GM19193 (cell line): ENCODE results near the gene ADD3.

Experiments
- POLR2A ChIP-seq: IDR thresholded peaks from 4 replicates; pipeline ENCODE4 v1.6.1; 2011; ENCODE audit not compliant: insufficient read depth, insufficient read length; ENCODE audit errors: extremely low read depth

Gene ADD3

GRCh38 chr10:110153396-110153795, 145.6 kb downstream of the ADD3 start:
- no peak for TF ChIP-seq POLR2A

GRCh38 chr10:110156046-110156445, 148.3 kb downstream of the ADD3 start:
- TF ChIP-seq POLR2A = no peak

DNA sequence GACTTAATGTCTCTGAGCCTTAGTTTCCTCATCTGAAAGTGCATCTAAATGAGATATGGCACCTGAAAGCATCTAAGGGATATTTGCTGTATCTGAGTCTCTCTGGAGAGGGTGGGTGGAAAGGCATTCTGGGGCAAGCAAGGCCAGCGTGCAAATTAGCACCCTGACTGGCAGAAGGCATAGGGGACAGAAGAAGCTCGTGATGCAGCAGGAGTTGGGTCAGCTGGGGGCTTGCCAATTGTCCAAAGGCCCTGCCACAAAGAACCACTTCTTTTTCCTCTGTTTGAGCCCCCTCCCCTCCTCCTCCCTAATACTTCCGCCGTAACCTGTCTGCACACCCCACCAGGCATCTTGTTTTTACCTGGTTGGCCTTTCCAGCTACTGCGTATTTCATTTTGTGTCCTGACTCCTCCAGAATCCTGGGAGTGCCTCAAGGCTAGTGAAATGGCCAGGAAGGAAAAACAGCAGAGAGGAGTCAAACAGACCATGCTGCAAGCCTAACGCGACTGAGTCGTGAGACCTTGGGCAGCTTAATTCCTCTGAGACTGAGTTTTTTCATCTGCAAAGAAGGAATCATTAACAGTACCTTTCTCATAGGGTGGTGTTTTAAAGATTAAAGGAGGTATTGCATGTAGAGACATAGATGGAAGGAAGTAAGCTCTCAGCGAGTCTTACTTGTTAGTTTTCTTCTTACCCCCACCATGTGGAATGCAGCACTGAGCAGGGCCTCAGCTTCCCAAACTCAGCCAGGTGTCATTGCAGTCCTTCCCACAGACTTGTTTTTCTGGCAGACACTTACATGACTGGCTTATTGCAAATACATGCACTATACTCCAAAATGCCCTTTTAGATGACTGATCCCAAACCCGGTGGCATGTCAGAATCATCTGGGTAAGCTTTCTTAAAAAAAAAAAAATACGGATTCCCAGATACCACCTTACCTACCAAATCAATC, 150.5 kb downstream of the ADD3 start:
- no peak for TF ChIP-seq POLR2A

DNA sequence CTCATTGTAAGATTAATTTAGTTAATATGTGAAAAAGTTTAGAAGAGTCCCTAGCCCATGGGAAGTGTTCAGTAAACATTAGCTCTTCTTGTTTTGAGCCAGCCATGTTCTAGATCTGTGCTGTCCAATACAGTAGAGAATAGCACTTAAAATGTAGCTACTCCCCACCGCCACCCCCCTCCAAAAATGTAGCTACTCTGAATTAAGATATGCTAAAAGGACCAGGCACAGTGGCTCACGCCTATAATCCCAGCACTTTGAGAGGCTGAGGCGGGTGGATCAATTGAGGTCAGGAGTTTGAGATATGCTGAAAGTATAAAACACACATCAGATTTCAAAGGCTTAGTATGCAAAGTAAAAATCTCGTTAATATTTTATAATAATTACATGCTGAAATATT, 152.3 kb downstream of the ADD3 start:
- TF ChIP-seq POLR2A = no peak

GRCh38 chr10:110160522-110160921, 152.7 kb downstream of the ADD3 start:
- no peak for TF ChIP-seq POLR2A

DNA sequence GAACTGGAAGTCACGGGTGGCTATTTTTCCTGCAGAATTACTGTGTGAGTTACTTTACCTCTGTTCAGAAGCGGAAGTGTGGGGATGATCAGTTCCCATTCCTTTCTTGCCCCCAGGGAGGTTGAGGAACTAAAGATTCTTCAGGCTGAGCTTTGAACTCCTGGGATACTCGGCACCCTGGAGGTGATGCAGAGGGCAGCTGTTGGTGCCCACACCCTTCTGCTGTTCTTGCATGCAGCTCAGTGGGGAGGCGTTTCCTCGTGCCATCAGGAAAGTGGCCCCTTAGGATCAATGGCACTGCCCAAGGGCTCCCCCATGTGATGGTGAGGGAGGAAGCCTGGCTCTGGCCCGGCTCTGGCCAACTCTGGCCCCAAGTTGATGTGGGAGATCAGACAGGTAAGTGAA, 155.0 kb downstream of the ADD3 start:
- TF ChIP-seq POLR2A = no peak

- no peak for TF ChIP-seq POLR2A
Observed at GRCh38 chr10:110163192-110163773, 155.5 kb downstream of the ADD3 start.

DNA sequence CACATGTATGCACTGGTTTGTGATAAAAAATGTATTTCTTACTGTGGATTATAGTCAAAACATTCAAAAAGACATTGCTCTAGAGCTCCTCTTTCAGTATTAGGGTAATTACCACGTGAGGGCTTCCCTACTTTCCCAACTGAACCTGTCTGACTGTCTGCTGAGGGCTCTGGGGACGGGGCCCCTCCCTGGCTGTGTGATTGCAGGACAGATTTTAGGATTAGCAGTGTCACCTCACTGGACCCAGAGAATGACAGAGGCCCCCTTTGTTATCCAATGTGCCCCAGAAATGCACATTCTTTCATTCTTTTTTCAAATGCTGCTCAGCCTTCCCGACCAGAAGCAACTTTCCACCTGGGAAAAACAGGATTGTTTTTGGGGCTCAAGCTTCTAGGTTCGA, 156.1 kb downstream of the ADD3 start:
- TF ChIP-seq POLR2A = no peak

- no peak for TF ChIP-seq POLR2A
Observed at GRCh38 chr10:110165239-110165638, 157.5 kb downstream of the ADD3 start.

- TF ChIP-seq POLR2A = no peak
Observed at GRCh38 chr10:110167149-110167548, 159.4 kb downstream of the ADD3 start.

DNA sequence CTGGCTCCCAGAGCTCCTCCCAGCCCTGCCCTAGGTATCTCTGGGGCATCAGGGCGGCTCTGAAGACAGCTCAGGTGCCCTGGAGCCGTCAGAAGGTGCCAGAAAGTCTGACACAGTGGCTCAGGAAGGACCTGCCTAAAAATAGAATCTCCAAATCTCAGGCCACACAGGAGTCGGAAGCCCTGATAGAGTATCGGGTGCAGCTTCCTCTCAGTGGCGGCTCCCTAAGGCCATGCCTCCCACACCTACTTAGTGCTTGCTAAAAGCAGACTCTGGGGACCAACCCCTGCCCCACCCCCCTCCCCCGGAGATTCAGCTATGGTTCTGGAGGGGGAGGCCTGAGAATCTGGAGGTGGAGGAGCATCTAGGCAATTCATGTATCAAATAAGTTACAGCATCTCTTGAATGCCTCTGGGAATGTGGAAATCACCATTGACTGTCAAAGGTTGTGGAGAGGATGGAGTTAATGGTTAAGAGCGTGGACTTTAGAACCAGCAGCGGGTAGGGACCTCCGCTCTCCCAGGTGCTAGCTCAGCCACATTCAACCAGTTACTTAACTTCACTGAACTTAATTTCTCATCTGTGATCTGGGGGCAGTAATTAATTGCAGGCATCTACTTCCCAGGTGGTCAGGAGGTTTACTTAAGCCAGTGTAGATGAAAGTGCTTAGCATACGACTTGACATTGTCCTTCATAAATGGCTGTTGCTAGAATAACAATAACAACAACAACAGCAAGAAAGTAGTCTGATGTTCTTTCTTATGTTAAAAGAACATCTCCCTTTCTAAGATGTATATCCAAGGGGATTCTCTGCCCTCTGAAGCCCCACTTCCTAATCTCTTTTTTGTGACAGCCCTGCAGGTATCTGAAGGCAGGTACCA, 161.1 kb downstream of the ADD3 start:
- no peak for TF ChIP-seq POLR2A

GRCh38 chr10:110169586-110169985, 161.8 kb downstream of the ADD3 start:
- TF ChIP-seq POLR2A = no peak

DNA sequence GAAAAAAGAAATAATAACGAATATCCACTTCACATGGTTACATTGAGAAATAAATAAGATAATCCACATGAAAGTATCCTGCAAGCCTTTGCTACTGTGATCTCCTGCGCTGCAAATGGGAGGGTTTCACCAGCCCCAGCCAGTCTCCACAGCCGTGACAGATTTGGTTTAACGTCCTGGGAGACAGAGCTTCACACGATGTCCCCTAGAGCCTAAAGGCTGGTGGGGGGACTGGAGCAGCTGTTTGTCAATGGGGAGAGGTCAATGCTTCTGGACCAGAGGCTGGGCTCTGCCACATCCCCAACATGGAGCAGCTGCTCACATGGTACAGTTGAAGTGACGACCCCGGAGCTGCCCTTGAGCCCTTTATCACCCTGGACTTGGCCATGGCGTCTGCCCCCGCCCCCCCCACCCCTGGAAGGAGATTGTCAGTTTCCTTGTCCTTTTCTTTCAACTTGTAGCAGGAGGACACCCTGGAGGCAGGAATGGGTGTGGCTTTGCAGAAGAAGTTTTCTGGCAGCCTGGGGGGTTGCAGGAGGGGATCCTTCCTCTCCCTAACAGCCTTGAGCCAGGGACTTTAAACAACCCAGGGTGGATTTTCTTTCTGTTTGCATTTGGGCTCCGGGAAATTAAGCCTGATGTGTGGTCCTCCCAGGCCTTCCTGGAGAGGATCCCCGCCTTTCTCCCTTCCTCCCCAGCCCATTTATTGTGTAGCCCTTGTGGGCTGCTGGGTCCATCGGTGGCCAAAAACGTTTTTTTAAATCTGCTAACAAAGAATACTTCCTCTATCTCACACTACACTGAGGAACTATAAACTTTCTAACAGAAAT, 162.6 kb downstream of the ADD3 start:
- no peak for TF ChIP-seq POLR2A

DNA sequence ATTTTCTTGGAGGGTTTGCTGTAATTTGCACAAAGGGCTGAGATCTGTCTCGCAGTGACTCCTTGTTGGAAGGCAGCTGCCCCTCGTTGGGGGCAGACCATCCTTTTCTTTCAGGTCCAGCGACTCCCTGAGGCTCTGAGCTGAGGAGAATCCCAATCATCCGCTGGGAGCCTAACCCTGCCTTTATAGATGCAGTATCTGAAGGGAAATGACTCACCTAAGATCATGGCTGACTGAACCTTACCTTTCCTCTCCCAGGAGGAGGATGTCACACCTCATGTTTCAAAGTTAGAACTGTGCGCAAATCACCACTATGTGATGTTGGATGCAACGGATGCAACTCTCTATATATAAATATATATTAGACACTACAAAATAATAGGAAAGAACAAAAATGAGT, 163.2 kb downstream of the ADD3 start:
- no peak for TF ChIP-seq POLR2A
